GM23248 (cell line): ENCODE measurements around the gene TICAM1.

Experiments
- EZH2 ChIP-seq: fragments of 200-600 bp; sonication (generic); IDR thresholded peaks from 2 replicates; pipeline ENCODE4 v1.6.1; 2018; ENCODE audit warnings: antibody characterized with exemption, mild to moderate bottlenecking; ENCODE audit not compliant: insufficient read depth, poor library complexity, severe bottlenecking
- EZH2phosphoT487 ChIP-seq: fragments of 200-600 bp; sonication (generic); IDR thresholded peaks from 2 replicates; pipeline ENCODE4 v1.6.1; 2018; ENCODE audit warnings: antibody characterized with exemption, moderate library complexity, mild to moderate bottlenecking, low read depth; ENCODE audit not compliant: insufficient read depth

- TF ChIP-seq EZH2 (no peak), EZH2phosphoT487 (no peak)
Measured at GRCh38 chr19:4795400-4795799, 36.1 kb downstream of the TICAM1 start.
